Measurements from ENCODE around the gene PBRM1. TPM values are rescaled to one million over a fixed set of nuclear protein-coding genes. Genes with fewer than 3 reads are reported as not detected.

PBRM1 gene
- total RNA-seq, 1 donor from 2014 or later, result 131 TPM

DNA sequence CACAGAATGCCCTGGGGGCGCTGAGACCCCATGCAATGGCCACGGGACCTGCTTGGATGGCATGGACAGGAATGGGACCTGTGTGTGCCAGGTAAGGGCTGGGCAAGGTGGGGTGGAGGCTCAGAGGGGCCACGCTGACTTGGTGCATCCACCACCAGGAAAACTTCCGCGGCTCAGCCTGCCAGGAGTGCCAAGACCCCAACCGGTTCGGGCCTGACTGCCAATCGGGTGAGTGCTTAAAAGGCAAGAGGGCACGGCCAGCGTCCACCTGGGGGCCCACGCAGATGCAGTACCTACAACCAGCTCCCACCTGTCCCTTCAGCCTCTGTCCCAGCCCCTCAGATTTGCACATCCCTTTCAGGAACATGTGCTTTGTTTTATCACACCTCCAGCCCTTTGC, 183.7 kb downstream of the PBRM1 start:
- Mint-ChIP-seq H3K36me3 (ENCODE audit: insufficient read depth) (no peaks in the 10 kb centered on the region), H3K4me3 (ENCODE audit: low read depth) (no peak overlapping the region), H3K4me1 (ENCODE audit: low read depth) (peaks cover 1% of the 10 kb centered on the region), H3K9me3 (ENCODE audit: low read depth) (no peaks in the 10 kb centered on the region), H3K27me3 (no peaks in the 10 kb centered on the region), H3K27ac (no peak overlapping the region)
- DNase-seq (ENCODE audit: low spot score, unreplicated experiment), result no peak
- TF ChIP-seq, protein P1, sequence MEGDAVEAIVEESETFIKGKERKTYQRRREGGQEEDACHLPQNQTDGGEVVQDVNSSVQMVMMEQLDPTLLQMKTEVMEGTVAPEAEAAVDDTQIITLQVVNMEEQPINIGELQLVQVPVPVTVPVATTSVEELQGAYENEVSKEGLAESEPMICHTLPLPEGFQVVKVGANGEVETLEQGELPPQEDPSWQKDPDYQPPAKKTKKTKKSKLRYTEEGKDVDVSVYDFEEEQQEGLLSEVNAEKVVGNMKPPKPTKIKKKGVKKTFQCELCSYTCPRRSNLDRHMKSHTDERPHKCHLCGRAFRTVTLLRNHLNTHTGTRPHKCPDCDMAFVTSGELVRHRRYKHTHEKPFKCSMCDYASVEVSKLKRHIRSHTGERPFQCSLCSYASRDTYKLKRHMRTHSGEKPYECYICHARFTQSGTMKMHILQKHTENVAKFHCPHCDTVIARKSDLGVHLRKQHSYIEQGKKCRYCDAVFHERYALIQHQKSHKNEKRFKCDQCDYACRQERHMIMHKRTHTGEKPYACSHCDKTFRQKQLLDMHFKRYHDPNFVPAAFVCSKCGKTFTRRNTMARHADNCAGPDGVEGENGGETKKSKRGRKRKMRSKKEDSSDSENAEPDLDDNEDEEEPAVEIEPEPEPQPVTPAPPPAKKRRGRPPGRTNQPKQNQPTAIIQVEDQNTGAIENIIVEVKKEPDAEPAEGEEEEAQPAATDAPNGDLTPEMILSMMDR (IDR thresholded peaks at IDR 0.05; ENCODE audit: unreplicated experiment), result no peak

DNA sequence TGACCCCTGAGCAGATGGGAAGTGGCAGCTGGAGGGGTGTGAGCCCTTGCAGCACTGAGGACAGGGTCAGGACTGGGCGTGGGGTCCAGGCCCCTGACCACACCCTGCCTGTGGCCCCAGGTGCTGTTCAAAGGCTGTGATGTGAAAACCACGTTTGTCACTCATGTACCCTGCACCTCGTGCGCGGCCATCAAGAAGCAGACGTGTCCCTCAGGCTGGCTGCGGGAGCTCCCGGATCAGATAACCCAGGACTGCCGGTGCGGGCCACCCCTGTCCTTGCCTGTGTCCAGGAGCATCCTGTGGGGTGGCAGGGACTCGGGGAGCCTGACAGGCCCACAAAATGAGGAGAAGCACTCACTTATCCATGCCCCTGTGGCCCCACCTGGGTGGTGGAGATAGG, 184.7 kb downstream of the PBRM1 start:
- Mint-ChIP-seq H3K4me3 (ENCODE audit: low read depth) (no peak overlapping the region), H3K4me1 (ENCODE audit: low read depth) (peaks cover 1% of the 10 kb centered on the region), H3K27me3 (no peaks in the 10 kb centered on the region), H3K36me3 (ENCODE audit: insufficient read depth) (no peaks in the 10 kb centered on the region), H3K27ac (no peak overlapping the region), H3K9me3 (ENCODE audit: low read depth) (no peaks in the 10 kb centered on the region)
- DNase-seq (ENCODE audit: low spot score, unreplicated experiment), result no peak
- TF ChIP-seq, protein P1 (IDR thresholded peaks at IDR 0.05; ENCODE audit: unreplicated experiment), result no peak

- no peaks in the 10 kb centered on the region for H3K36me3 Mint-ChIP-seq (ENCODE audit: insufficient read depth)
- DNase-seq (ENCODE audit: low spot score, unreplicated experiment), result no peak
- TF ChIP-seq, protein P1 (IDR thresholded peaks at IDR 0.05; ENCODE audit: unreplicated experiment), result no peak
- peaks cover 2% of the 10 kb centered on the region for H3K4me1 Mint-ChIP-seq (ENCODE audit: low read depth)
- no peak overlapping the region for H3K4me3 Mint-ChIP-seq (ENCODE audit: low read depth)
- H3K27ac Mint-ChIP-seq, result no peak overlapping the region
- H3K9me3 Mint-ChIP-seq (ENCODE audit: low read depth), result no peaks in the 10 kb centered on the region
- H3K27me3 Mint-ChIP-seq, result no peaks in the 10 kb centered on the region
These were observed 187.3 kb downstream of the PBRM1 start for GRCh38 chr3:52498137-52499054.

GRCh38 chr3:52495777-52496602, 189.7 kb downstream of the PBRM1 start:
- TF ChIP-seq, protein P1 (IDR thresholded peaks at IDR 0.05; ENCODE audit: unreplicated experiment), result no peak
- no peaks in the 10 kb centered on the region for H3K27me3 Mint-ChIP-seq
- no peaks in the 10 kb centered on the region for H3K9me3 Mint-ChIP-seq (ENCODE audit: low read depth)
- H3K27ac Mint-ChIP-seq, result no peak overlapping the region
- DNase-seq (ENCODE audit: low spot score, unreplicated experiment), result no peak
- H3K4me1 Mint-ChIP-seq (ENCODE audit: low read depth), result peaks cover 2% of the 10 kb centered on the region
- H3K4me3 Mint-ChIP-seq (ENCODE audit: low read depth), result no peak overlapping the region
- H3K36me3 Mint-ChIP-seq (ENCODE audit: insufficient read depth), result peaks cover 1% of the 10 kb centered on the region

Other genes with a start within 250 kb of the PBRM1 start
- 0.79 and 1.1 TPM in 2 replicates for gene SEMA3G, start 240.8 kb downstream of the PBRM1 start, total RNA-seq
- 3.3 and 3.6 TPM in 2 replicates for gene TNNC1, start 231.9 kb downstream of the PBRM1 start, total RNA-seq
- gene NISCH, start 230.3 kb downstream of the PBRM1 start, total RNA-seq, result 199 and 214 TPM in 2 replicates
- gene STAB1, start 190.6 kb downstream of the PBRM1 start, total RNA-seq, result 0.27 and 0.46 TPM in 2 replicates
- 269 and 271 TPM in 2 replicates for gene NT5DC2, start 152.1 kb downstream of the PBRM1 start, total RNA-seq
- 14.2 and 18.9 TPM in 2 replicates for gene UQCC5, start 149.3 kb downstream of the PBRM1 start, total RNA-seq
- 85.9 and 94.0 TPM in 2 replicates for gene GNL3, start 119 bp upstream of the PBRM1 start, total RNA-seq
- gene GLT8D1, start 19.9 kb upstream of the PBRM1 start, total RNA-seq, result 76.4 and 79.8 TPM in 2 replicates
- 85.1 and 89.6 TPM in 2 replicates for gene SPCS1, start 20.2 kb upstream of the PBRM1 start, total RNA-seq
- 49.8 and 51.1 TPM in 2 replicates for gene NEK4, start 85.0 kb upstream of the PBRM1 start, total RNA-seq
- 11.3 and 14.1 TPM in 2 replicates for gene ITIH1, start 91.7 kb upstream of the PBRM1 start, total RNA-seq
- gene ITIH3, start 108.9 kb upstream of the PBRM1 start, total RNA-seq, result 0.87 and 1.2 TPM in 2 replicates
- 2.9 and 9.7 TPM in 2 replicates for gene ITIH4, start 144.8 kb upstream of the PBRM1 start, total RNA-seq
- not detected in 2 replicates for gene MUSTN1, start 149.1 kb upstream of the PBRM1 start, total RNA-seq
- gene STIMATE, start 211.6 kb upstream of the PBRM1 start, total RNA-seq, result 17.4 and 18.4 TPM in 2 replicates

Data from progenitor cell of endocrine pancreas (in vitro differentiated cells).